ENCODE results near the gene C16orf78. TPM values are rescaled to one million over a fixed set of nuclear protein-coding genes. Genes with fewer than 3 reads are reported as not detected.

Gene C16orf78
- total RNA-seq, 4 donors from 2014 or later, result not detected

DNA sequence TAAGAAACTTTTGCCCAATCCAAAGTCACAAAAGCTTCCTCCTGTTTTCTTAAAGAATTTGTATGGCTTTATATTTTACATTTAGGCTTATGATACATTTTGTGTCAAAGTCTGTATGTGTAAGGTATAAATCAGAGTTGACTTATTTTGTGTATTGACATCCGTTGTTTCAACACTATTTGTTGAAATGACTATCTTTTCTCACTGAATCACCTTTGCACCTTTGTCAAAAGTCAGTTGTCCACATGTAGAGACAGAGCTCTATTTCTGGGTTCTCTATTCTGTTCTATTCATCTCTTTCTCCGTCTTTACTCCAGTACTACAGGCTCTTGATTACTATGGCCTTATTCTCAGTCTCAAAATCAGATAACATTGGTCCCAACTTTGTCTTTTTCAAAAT lies 73.2 kb downstream of the C16orf78 start:
- ATAC-seq (ENCODE audit: low FRiP score), result no peak
- TF ChIP-seq, protein P1, sequence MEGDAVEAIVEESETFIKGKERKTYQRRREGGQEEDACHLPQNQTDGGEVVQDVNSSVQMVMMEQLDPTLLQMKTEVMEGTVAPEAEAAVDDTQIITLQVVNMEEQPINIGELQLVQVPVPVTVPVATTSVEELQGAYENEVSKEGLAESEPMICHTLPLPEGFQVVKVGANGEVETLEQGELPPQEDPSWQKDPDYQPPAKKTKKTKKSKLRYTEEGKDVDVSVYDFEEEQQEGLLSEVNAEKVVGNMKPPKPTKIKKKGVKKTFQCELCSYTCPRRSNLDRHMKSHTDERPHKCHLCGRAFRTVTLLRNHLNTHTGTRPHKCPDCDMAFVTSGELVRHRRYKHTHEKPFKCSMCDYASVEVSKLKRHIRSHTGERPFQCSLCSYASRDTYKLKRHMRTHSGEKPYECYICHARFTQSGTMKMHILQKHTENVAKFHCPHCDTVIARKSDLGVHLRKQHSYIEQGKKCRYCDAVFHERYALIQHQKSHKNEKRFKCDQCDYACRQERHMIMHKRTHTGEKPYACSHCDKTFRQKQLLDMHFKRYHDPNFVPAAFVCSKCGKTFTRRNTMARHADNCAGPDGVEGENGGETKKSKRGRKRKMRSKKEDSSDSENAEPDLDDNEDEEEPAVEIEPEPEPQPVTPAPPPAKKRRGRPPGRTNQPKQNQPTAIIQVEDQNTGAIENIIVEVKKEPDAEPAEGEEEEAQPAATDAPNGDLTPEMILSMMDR (IDR thresholded peaks at IDR 0.05), result no peak
- no peak for DNase-seq (ENCODE audit: low spot score)

Other genes starting within 250 kb of the C16orf78 start
- gene CBLN1, start 92.0 kb upstream of the C16orf78 start, total RNA-seq, result 1 to 10 TPM in 1 of 4 donors, under 1 TPM in 1, not detected in 2; 0.19 to 4.9 TPM